ENCODE measurements around the gene MRAS. TPM values are rescaled to one million over a fixed set of nuclear protein-coding genes. Genes with fewer than 3 reads are reported as not detected.

Gene MRAS
- total RNA-seq, 4 donors from 2014 or later = 35.6 to 59.2 (median 45.8) TPM

- Histone ChIP-seq H3K27ac (replicated peaks in 1 of 4) (no peak overlapping the region), H3K9me3 (no peaks in the 10 kb centered on the region), H3K4me1 (peaks cover 0 to 17% (median 0%) of the 10 kb centered on the region in 4 donors), H3K4me3 (no peak overlapping the region), H3K36me3 (peaks cover 29 to 78% (median 67%) of the 10 kb centered on the region in 4 donors), H3K27me3 (no peaks in the 10 kb centered on the region)
- TF ChIP-seq EP300 (IDR thresholded peaks at IDR 0.05) (no peak), POLR2AphosphoS5 (IDR thresholded peaks at IDR 0.05) (no peak), POLR2A (IDR thresholded peaks at IDR 0.05; ENCODE audit: low read depth) (no peak)
- TF ChIP-seq, protein P1, sequence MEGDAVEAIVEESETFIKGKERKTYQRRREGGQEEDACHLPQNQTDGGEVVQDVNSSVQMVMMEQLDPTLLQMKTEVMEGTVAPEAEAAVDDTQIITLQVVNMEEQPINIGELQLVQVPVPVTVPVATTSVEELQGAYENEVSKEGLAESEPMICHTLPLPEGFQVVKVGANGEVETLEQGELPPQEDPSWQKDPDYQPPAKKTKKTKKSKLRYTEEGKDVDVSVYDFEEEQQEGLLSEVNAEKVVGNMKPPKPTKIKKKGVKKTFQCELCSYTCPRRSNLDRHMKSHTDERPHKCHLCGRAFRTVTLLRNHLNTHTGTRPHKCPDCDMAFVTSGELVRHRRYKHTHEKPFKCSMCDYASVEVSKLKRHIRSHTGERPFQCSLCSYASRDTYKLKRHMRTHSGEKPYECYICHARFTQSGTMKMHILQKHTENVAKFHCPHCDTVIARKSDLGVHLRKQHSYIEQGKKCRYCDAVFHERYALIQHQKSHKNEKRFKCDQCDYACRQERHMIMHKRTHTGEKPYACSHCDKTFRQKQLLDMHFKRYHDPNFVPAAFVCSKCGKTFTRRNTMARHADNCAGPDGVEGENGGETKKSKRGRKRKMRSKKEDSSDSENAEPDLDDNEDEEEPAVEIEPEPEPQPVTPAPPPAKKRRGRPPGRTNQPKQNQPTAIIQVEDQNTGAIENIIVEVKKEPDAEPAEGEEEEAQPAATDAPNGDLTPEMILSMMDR (IDR thresholded peaks at IDR 0.05) = no peak
- no peak for DNase-seq (ENCODE audit: extremely low spot score)
- 93% methylated on average over 6 of the region's 7 CpGs for WGBS
- intact Hi-C loops (cut with DNase I) = no loop called here
Measured at GRCh38 chr3:138401834-138402233, 53.5 kb downstream of the MRAS start.

- TF ChIP-seq, protein P1 (IDR thresholded peaks at IDR 0.05) = no peak
- TF ChIP-seq EP300 (IDR thresholded peaks at IDR 0.05) = no peak
- no peak for TF ChIP-seq POLR2A (IDR thresholded peaks at IDR 0.05; ENCODE audit: low read depth)
- no peak for TF ChIP-seq POLR2AphosphoS5 (IDR thresholded peaks at IDR 0.05)
- Histone ChIP-seq H3K4me3 (no peak overlapping the region), H3K9me3 (no peaks in the 10 kb centered on the region), H3K27ac (replicated peaks in 1 of 4) (no peak overlapping the region), H3K36me3 (peaks cover 22 to 65% (median 55%) of the 10 kb centered on the region in 4 donors), H3K27me3 (no peaks in the 10 kb centered on the region), H3K4me1 (peaks cover 0 to 8% (median 0%) of the 10 kb centered on the region in 4 donors)
- no peak for DNase-seq (ENCODE audit: extremely low spot score)
- WGBS = 97% methylated on average over 6 of the region's 6 CpGs
- intact Hi-C loops (cut with DNase I) = no loop called here
Measured at GRCh38 chr3:138404121-138404520, 55.7 kb downstream of the MRAS start.

DNA sequence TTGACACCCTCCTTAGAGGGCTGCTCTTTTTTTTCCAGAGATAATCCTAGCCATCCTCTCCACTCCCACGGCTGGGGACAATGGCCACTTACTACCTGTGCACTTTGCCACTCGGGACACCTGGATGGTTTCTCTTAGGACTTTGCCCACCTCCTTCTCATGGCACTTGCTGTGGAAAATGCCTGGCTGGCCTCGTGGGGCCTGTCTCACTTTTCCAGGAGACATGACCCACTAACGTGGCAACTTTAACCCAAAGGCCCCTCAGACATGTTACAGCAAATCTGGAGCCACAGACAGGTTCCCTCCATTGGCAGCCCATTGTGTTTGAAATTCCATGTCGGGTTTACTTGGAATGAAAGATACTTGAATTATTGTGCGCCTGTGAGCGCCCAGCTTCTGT, 56.6 kb downstream of the MRAS start:
- WGBS = 90% methylated on average over 7 of the region's 7 CpGs
- intact Hi-C loops (cut with DNase I) = no loop called here
- TF ChIP-seq, protein P1 (IDR thresholded peaks at IDR 0.05) = no peak
- TF ChIP-seq EP300 (IDR thresholded peaks at IDR 0.05) (no peak), POLR2AphosphoS5 (IDR thresholded peaks at IDR 0.05) (no peak), POLR2A (IDR thresholded peaks at IDR 0.05; ENCODE audit: low read depth) (no peak)
- H3K36me3 ChIP-seq = peaks cover 13 to 58% (median 51%) of the 10 kb centered on the region in 4 donors
- H3K27ac ChIP-seq (replicated peaks in 1 of 4) = no peak overlapping the region
- no peaks in the 10 kb centered on the region for H3K27me3 ChIP-seq
- peaks cover 0 to 2% (median 0%) of the 10 kb centered on the region in 4 donors for H3K4me1 ChIP-seq
- no peak overlapping the region for H3K4me3 ChIP-seq
- DNase-seq (ENCODE audit: extremely low spot score) = no peak
- H3K9me3 ChIP-seq = no peaks in the 10 kb centered on the region

- Histone ChIP-seq H3K27ac (replicated peaks in 1 of 4) (no peak overlapping the region), H3K27me3 (no peaks in the 10 kb centered on the region), H3K36me3 (peaks cover 10 to 53% (median 48%) of the 10 kb centered on the region in 4 donors), H3K4me1 (no peaks in the 10 kb centered on the region), H3K9me3 (no peaks in the 10 kb centered on the region), H3K4me3 (no peak overlapping the region)
- 91% methylated on average over 5 of the region's 5 CpGs for WGBS
- intact Hi-C loops (cut with DNase I) = no loop called here
- TF ChIP-seq POLR2AphosphoS5 (IDR thresholded peaks at IDR 0.05) (no peak), POLR2A (IDR thresholded peaks at IDR 0.05; ENCODE audit: low read depth) (no peak), EP300 (IDR thresholded peaks at IDR 0.05) (no peak)
- TF ChIP-seq, protein P1 (IDR thresholded peaks at IDR 0.05) = no peak
- DNase-seq (ENCODE audit: extremely low spot score) = no peak
Measured at GRCh38 chr3:138405486-138405885, 57.1 kb downstream of the MRAS start.

- WGBS = 77% methylated on average over 2 of the region's 2 CpGs
- TF ChIP-seq, protein P1 (IDR thresholded peaks at IDR 0.05) = no peak
- no peak for TF ChIP-seq POLR2A (IDR thresholded peaks at IDR 0.05; ENCODE audit: low read depth)
- no peak for TF ChIP-seq POLR2AphosphoS5 (IDR thresholded peaks at IDR 0.05)
- no peak for TF ChIP-seq EP300 (IDR thresholded peaks at IDR 0.05)
- peaks cover 4 to 42% (median 37%) of the 10 kb centered on the region in 4 donors for H3K36me3 ChIP-seq
- no peak overlapping the region for H3K4me3 ChIP-seq
- no peaks in the 10 kb centered on the region for H3K9me3 ChIP-seq
- H3K27me3 ChIP-seq = no peaks in the 10 kb centered on the region
- H3K27ac ChIP-seq (replicated peaks in 1 of 4) = no peak overlapping the region
- intact Hi-C loops (cut with DNase I) = no loop called here
- H3K4me1 ChIP-seq = no peaks in the 10 kb centered on the region
- DNase-seq (ENCODE audit: extremely low spot score) = no peak
Measured at GRCh38 chr3:138406606-138407005, 58.2 kb downstream of the MRAS start.

All from esophagus muscularis mucosa (tissue), 4 donors.